Measurements from ENCODE around the gene TYW1. TPM values are rescaled to one million over a fixed set of nuclear protein-coding genes. Genes with fewer than 3 reads are reported as not detected.
"Not testable (repeated sequence)": the region's sequence is repeated elsewhere in the genome, so short reads cannot be mapped to it uniquely, and the experiment has no call there.

The TYW1 gene
- total RNA-seq, 1 donor from 2014 or later: 17.7 TPM

- H3K4me1 Mint-ChIP-seq (ENCODE audit: unreplicated experiment): no peaks in the 10 kb centered on the region
- H3K27ac Mint-ChIP-seq: no peak overlapping the region
- no peak for DNase-seq (ENCODE audit: extremely low spot score, unreplicated experiment)
- no peaks in the 10 kb centered on the region for H3K27me3 Mint-ChIP-seq
- H3K36me3 Mint-ChIP-seq: peaks cover 30% of the 10 kb centered on the region
- no peak for TF ChIP-seq CTCF (conservative IDR thresholded peaks at IDR 0.05)
- peaks cover 5% of the 10 kb centered on the region for H3K9me3 Mint-ChIP-seq
- H3K4me3 Mint-ChIP-seq: no peak overlapping the region
Observed at GRCh38 chr7:67206452-67206851, 209.8 kb downstream of the TYW1 start.

- not testable (repeated sequence) for DNase-seq (ENCODE audit: extremely low spot score, unreplicated experiment); H3K4me3 Mint-ChIP-seq; H3K27me3 Mint-ChIP-seq; H3K4me1 Mint-ChIP-seq (ENCODE audit: unreplicated experiment); H3K27ac Mint-ChIP-seq; H3K9me3 Mint-ChIP-seq
- H3K36me3 Mint-ChIP-seq: peaks cover 14% of the 10 kb centered on the region
Observed at GRCh38 chr7:67208656-67209055, 212.0 kb downstream of the TYW1 start.

- no peak overlapping the region for H3K4me3 Mint-ChIP-seq
- H3K27ac Mint-ChIP-seq: no peak overlapping the region
- peaks cover 5% of the 10 kb centered on the region for H3K9me3 Mint-ChIP-seq
Observed at GRCh38 chr7:67209256-67209655, 212.6 kb downstream of the TYW1 start.

GRCh38 chr7:67210567-67210966, 213.9 kb downstream of the TYW1 start:
- no peak overlapping the region for H3K27ac Mint-ChIP-seq
- no peak for DNase-seq (ENCODE audit: extremely low spot score, unreplicated experiment)
- H3K4me1 Mint-ChIP-seq (ENCODE audit: unreplicated experiment): no peaks in the 10 kb centered on the region
- no peak for TF ChIP-seq CTCF (conservative IDR thresholded peaks at IDR 0.05)
- H3K4me3 Mint-ChIP-seq: no peak overlapping the region
- H3K36me3 Mint-ChIP-seq: peaks cover 14% of the 10 kb centered on the region
- H3K27me3 Mint-ChIP-seq: no peaks in the 10 kb centered on the region
- H3K9me3 Mint-ChIP-seq: peaks cover 5% of the 10 kb centered on the region

More at GRCh38 chr7:67209256-67209655, 212.6 kb downstream of the TYW1 start:
- TF ChIP-seq CTCF (conservative IDR thresholded peaks at IDR 0.05): no peak
- H3K4me1 Mint-ChIP-seq (ENCODE audit: unreplicated experiment): no peaks in the 10 kb centered on the region
- no peak for DNase-seq (ENCODE audit: extremely low spot score, unreplicated experiment)
- H3K27me3 Mint-ChIP-seq: no peaks in the 10 kb centered on the region
- H3K36me3 Mint-ChIP-seq: peaks cover 14% of the 10 kb centered on the region

GRCh38 chr7:67211650-67212330, 215.2 kb downstream of the TYW1 start:
- H3K27ac Mint-ChIP-seq; H3K9me3 Mint-ChIP-seq; H3K4me3 Mint-ChIP-seq; DNase-seq (ENCODE audit: extremely low spot score, unreplicated experiment); H3K4me1 Mint-ChIP-seq (ENCODE audit: unreplicated experiment); H3K27me3 Mint-ChIP-seq: not testable (repeated sequence)
- peaks cover 13% of the 10 kb centered on the region for H3K36me3 Mint-ChIP-seq

GRCh38 chr7:67213038-67213437, 216.4 kb downstream of the TYW1 start:
- DNase-seq (ENCODE audit: extremely low spot score, unreplicated experiment); H3K27me3 Mint-ChIP-seq; H3K9me3 Mint-ChIP-seq; H3K4me1 Mint-ChIP-seq (ENCODE audit: unreplicated experiment); H3K27ac Mint-ChIP-seq; H3K4me3 Mint-ChIP-seq: not testable (repeated sequence)
- H3K36me3 Mint-ChIP-seq: peaks cover 11% of the 10 kb centered on the region

GRCh38 chr7:67223551-67223950, 226.9 kb downstream of the TYW1 start:
- not testable (repeated sequence) for H3K27ac Mint-ChIP-seq; DNase-seq (ENCODE audit: extremely low spot score, unreplicated experiment); H3K4me1 Mint-ChIP-seq (ENCODE audit: unreplicated experiment); H3K4me3 Mint-ChIP-seq; H3K27me3 Mint-ChIP-seq
- H3K36me3 Mint-ChIP-seq: peaks cover 19% of the 10 kb centered on the region
- H3K9me3 Mint-ChIP-seq: peaks cover 12% of the 10 kb centered on the region

GRCh38 chr7:67226340-67226907, 229.8 kb downstream of the TYW1 start:
- not testable (repeated sequence) for H3K4me1 Mint-ChIP-seq (ENCODE audit: unreplicated experiment); H3K27me3 Mint-ChIP-seq; DNase-seq (ENCODE audit: extremely low spot score, unreplicated experiment)
- Mint-ChIP-seq H3K27ac (peak overlapping the region; percentile 64), H3K4me3 (peak overlapping the region; percentile 25), H3K9me3 (peaks cover 12% of the 10 kb centered on the region), H3K36me3 (peaks cover 20% of the 10 kb centered on the region)

- H3K4me1 Mint-ChIP-seq (ENCODE audit: unreplicated experiment); H3K27ac Mint-ChIP-seq; DNase-seq (ENCODE audit: extremely low spot score, unreplicated experiment); H3K4me3 Mint-ChIP-seq; H3K27me3 Mint-ChIP-seq: not testable (repeated sequence)
- Mint-ChIP-seq H3K36me3 (peaks cover 20% of the 10 kb centered on the region), H3K9me3 (peaks cover 12% of the 10 kb centered on the region)
Observed at GRCh38 chr7:67226967-67227366, 230.3 kb downstream of the TYW1 start.

- H3K27me3 Mint-ChIP-seq; H3K9me3 Mint-ChIP-seq; H3K4me3 Mint-ChIP-seq; H3K27ac Mint-ChIP-seq; DNase-seq (ENCODE audit: extremely low spot score, unreplicated experiment); H3K4me1 Mint-ChIP-seq (ENCODE audit: unreplicated experiment): not testable (repeated sequence)
- peaks cover 15% of the 10 kb centered on the region for H3K36me3 Mint-ChIP-seq
Observed at GRCh38 chr7:67229018-67229417, 232.4 kb downstream of the TYW1 start.

GRCh38 chr7:67230029-67230428, 233.4 kb downstream of the TYW1 start:
- not testable (repeated sequence) for H3K27ac Mint-ChIP-seq; H3K27me3 Mint-ChIP-seq; H3K4me1 Mint-ChIP-seq (ENCODE audit: unreplicated experiment); DNase-seq (ENCODE audit: extremely low spot score, unreplicated experiment); H3K4me3 Mint-ChIP-seq; H3K9me3 Mint-ChIP-seq
- H3K36me3 Mint-ChIP-seq: peaks cover 15% of the 10 kb centered on the region
